Muscle of back (tissue), 11 donors: ENCODE data around the gene ARHGAP26. TPM values are rescaled to one million over a fixed set of nuclear protein-coding genes. Genes with fewer than 3 reads are reported as not detected.

Experiments used
- DNase-seq, 3 donors: peaks; one replicate each; pipeline versions ENCODE4 v3.0.0 to v3.0.0-alpha.2; 2013
- polyA plus RNA-seq, 10 donors: library from polyadenylated mRNA; unstranded; fragments of 120-200 nt; gene quantifications; one replicate each; pipeline ENCODE4 v1.2.1, GENCODE V29; 2013; ENCODE audit not compliant: insufficient read length in 10 of 10

The ARHGAP26 gene
- polyA plus RNA-seq, 10 donors, result 10.7 to 23.3 (median 16.0) TPM

- DNase-seq, result peak in 2 of 3 donors; percentile 67 to 77
These were observed 12.9 kb downstream of the ARHGAP26 start for GRCh38 chr5:142782976-142783530.

- DNase-seq, result peak in 2 of 3 donors; percentile 65 to 86
These were observed 13.6 kb downstream of the ARHGAP26 start for GRCh38 chr5:142783601-142784341.

- DNase-seq, result no peak
These were observed 14.3 kb downstream of the ARHGAP26 start for GRCh38 chr5:142784401-142784955.

- DNase-seq, result no peak
These were observed 15.0 kb downstream of the ARHGAP26 start for GRCh38 chr5:142785206-142785605.

GRCh38 chr5:142789206-142789605 lies 19.0 kb downstream of the ARHGAP26 start:
- peak in 1 of 3 donors; percentile 41 for DNase-seq

GRCh38 chr5:142792012-142792864 lies 22.1 kb downstream of the ARHGAP26 start:
- no peak for DNase-seq

- no peak for DNase-seq
These were observed 22.7 kb downstream of the ARHGAP26 start for GRCh38 chr5:142792865-142793232.

GRCh38 chr5:142794537-142794936 lies 24.4 kb downstream of the ARHGAP26 start:
- DNase-seq, result no peak

- DNase-seq, result no peak
These were observed 25.1 kb downstream of the ARHGAP26 start for GRCh38 chr5:142795251-142795650.

GRCh38 chr5:142796492-142797109 lies 26.4 kb downstream of the ARHGAP26 start:
- no peak for DNase-seq

GRCh38 chr5:142797420-142797819 lies 27.2 kb downstream of the ARHGAP26 start:
- DNase-seq, result no peak

- DNase-seq, result peak in 1 of 3 donors; percentile 58
These were observed 28.1 kb downstream of the ARHGAP26 start for GRCh38 chr5:142798099-142798770.

GRCh38 chr5:142800776-142801494 lies 30.8 kb downstream of the ARHGAP26 start:
- no peak for DNase-seq

- DNase-seq, result no peak
These were observed 31.3 kb downstream of the ARHGAP26 start for GRCh38 chr5:142801495-142801871.

GRCh38 chr5:142803428-142804125 lies 33.4 kb downstream of the ARHGAP26 start:
- peak; percentile 41 to 79 (median 66) for DNase-seq

GRCh38 chr5:142805339-142805738 lies 35.2 kb downstream of the ARHGAP26 start:
- DNase-seq, result no peak

GRCh38 chr5:142806841-142807267 lies 36.7 kb downstream of the ARHGAP26 start:
- no peak for DNase-seq

- peak in 1 of 3 donors; percentile 71 for DNase-seq
These were observed 37.3 kb downstream of the ARHGAP26 start for GRCh38 chr5:142807372-142807911.

- no peak for DNase-seq
These were observed 38.9 kb downstream of the ARHGAP26 start for GRCh38 chr5:142808878-142809598.
